ENCODE measurements around the gene HIPK4. TPM values are rescaled to one million over a fixed set of nuclear protein-coding genes. Genes with fewer than 3 reads are reported as not detected.

The HIPK4 gene
- total and polyA plus RNA-seq, 4 donors, result 0.02 to 0.17 TPM; not detected in 2

DNA sequence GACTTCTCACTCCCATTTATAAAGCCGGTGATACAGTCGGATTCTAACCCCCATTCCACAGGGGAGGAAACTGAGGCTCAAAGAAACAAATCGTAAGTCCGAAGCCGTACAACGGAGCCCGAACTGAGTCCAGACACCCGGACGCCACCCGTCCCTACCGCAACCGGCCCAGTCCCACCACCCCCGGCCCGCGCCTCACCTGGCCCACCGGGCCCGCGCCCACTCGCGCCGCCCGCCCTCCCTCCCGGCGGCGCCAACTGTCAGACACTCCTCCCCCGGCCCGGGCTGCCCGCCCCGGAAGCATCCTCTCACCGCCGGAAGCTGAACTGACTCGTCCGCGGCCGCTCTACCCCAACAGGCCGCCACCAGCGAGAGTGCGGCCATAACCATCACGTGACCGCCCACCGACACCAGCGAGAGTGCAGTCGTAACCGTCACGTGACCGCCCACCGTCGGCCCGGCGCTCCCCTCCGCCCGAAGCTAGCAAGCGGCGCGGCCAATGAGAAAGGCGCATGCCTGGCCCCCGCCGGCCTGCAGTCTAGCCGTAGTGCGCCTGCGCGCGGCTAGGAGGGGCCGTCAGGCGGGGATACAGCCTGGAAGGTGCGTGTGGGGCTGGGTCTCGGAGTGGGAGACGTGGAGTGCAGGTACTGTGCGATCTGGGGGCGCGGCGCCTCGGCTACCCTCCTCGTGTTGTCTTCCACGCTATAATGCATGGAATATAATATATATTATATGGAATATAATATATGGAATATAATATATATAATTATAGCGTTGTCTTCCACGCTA is 41.7 kb downstream of the HIPK4 start, which contains the start of the genes C19orf47 and PLD3 (continued):
- TF ChIP-seq GABPA (IDR thresholded peaks at IDR 0.05 in 1 of 2, conservative IDR thresholded peaks at IDR 0.05 in 1 of 2) (peak; percentile 79 to 92), HNF4A (conservative IDR thresholded peaks at IDR 0.05) (no peak), RXRA (IDR thresholded peaks at IDR 0.05) (peak; percentile 27 to 31), NR2F2 (IDR thresholded peaks at IDR 0.05) (no peak)

DNA sequence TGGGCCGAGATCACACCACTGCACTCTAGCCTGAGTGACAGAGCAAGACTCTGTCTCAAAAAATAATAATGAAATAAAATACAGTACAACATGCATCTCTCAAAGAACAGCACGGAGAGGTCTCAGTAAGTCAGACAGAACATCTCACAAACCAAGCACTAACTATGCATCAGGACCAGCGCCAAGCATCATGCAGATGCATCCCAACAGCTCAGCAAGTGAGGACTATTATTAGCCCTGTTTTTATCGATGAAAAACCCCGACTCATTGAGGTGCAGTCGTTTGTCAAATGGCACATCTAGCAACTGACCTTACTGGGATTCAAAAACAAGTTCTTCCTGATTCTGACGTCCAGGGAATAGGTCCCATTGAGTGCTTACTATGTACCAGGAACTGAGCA is 45.6 kb downstream of the HIPK4 start:
- peaks cover 0 to 17% (median 13%) of the 10 kb centered on the region in 4 donors for H3K4me1 ChIP-seq (ENCODE audit: control insufficient read depth in 4 of 4, insufficient read depth in 4 of 4, low read length in 3 of 4)
- no peak for DNase-seq (ENCODE audit: low spot score)
- H3K9me3 ChIP-seq (ENCODE audit: control insufficient read depth in 4 of 4, low read length in 3 of 4), result no peaks in the 10 kb centered on the region
- no peak overlapping the region for H3K27ac ChIP-seq (ENCODE audit: low read depth in 1 of 2, low read length in 2 of 2)
- no peaks in the 10 kb centered on the region for H3K27me3 ChIP-seq (ENCODE audit: control insufficient read depth in 4 of 4, insufficient read depth in 4 of 4, low read length in 3 of 4)
- H3K36me3 ChIP-seq (ENCODE audit: control insufficient read depth in 4 of 4, insufficient read depth in 3 of 4, low read depth in 1 of 4, low read length in 3 of 4), result peaks cover 0 to under 1% (median under 1%) of the 10 kb centered on the region in 4 donors
- no peak overlapping the region for H3K9ac ChIP-seq (ENCODE audit: low read depth in 1 of 2, low read length in 2 of 2)
- no peak for TF ChIP-seq FOXA1 (IDR thresholded peaks at IDR 0.05)
- no peak for TF ChIP-seq RXRA (IDR thresholded peaks at IDR 0.05)
- WGBS, result 84% methylated on average over 7 of the region's 7 CpGs
- H3K4me3 ChIP-seq (ENCODE audit: low read depth in 1 of 3, low read length in 3 of 3), result no peak overlapping the region

DNA sequence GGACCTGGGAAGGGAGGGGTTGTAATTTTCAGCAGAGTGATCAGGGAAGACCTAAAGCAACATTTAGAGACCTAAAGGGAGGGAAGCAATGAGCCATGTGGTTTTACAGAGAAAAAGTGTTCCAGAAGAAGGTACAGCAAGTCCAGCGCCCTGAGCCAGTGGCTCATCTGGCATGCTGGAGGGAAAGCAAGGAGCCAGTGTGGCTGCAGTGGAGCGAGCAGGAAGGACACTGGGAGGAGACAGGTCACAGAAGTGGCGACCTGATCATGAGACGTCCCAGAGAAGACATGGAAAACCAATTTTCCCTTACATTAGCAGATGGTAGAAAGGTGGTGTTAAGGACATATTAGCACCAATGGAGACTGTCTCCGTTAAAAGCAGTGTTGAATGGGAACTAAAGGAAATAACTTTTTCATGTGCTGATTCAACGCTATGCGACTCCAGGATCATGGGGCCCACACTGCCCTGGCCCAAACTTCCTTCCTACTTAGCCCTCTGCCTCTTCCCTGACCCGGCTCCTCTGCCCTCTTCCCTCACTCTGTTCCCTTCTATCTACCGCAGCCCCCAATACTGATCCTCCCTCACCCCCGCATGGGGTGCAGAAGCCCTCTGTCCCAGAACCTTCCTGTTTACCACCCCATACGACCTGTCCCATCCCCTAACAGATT is 47.2 kb downstream of the HIPK4 start:
- Histone ChIP-seq H3K9me3 (ENCODE audit: control insufficient read depth in 4 of 4, low read length in 3 of 4) (no peaks in the 10 kb centered on the region), H3K36me3 (ENCODE audit: control insufficient read depth in 4 of 4, insufficient read depth in 3 of 4, low read depth in 1 of 4, low read length in 3 of 4) (peaks cover 0 to 7% (median 2%) of the 10 kb centered on the region in 4 donors), H3K27me3 (ENCODE audit: control insufficient read depth in 4 of 4, insufficient read depth in 4 of 4, low read length in 3 of 4) (no peaks in the 10 kb centered on the region), H3K9ac (ENCODE audit: low read depth in 1 of 2, low read length in 2 of 2) (no peak overlapping the region), H3K27ac (ENCODE audit: low read depth in 1 of 2, low read length in 2 of 2) (no peak overlapping the region), H3K4me1 (ENCODE audit: control insufficient read depth in 4 of 4, insufficient read depth in 4 of 4, low read length in 3 of 4) (peaks cover 0 to 8% (median 7%) of the 10 kb centered on the region in 4 donors), H3K4me3 (ENCODE audit: low read depth in 1 of 3, low read length in 3 of 3) (no peak overlapping the region)
- no peak for TF ChIP-seq RAD21 (IDR thresholded peaks at IDR 0.05)
- no peak for TF ChIP-seq SP1 (IDR thresholded peaks at IDR 0.05)
- TF ChIP-seq, protein P1, sequence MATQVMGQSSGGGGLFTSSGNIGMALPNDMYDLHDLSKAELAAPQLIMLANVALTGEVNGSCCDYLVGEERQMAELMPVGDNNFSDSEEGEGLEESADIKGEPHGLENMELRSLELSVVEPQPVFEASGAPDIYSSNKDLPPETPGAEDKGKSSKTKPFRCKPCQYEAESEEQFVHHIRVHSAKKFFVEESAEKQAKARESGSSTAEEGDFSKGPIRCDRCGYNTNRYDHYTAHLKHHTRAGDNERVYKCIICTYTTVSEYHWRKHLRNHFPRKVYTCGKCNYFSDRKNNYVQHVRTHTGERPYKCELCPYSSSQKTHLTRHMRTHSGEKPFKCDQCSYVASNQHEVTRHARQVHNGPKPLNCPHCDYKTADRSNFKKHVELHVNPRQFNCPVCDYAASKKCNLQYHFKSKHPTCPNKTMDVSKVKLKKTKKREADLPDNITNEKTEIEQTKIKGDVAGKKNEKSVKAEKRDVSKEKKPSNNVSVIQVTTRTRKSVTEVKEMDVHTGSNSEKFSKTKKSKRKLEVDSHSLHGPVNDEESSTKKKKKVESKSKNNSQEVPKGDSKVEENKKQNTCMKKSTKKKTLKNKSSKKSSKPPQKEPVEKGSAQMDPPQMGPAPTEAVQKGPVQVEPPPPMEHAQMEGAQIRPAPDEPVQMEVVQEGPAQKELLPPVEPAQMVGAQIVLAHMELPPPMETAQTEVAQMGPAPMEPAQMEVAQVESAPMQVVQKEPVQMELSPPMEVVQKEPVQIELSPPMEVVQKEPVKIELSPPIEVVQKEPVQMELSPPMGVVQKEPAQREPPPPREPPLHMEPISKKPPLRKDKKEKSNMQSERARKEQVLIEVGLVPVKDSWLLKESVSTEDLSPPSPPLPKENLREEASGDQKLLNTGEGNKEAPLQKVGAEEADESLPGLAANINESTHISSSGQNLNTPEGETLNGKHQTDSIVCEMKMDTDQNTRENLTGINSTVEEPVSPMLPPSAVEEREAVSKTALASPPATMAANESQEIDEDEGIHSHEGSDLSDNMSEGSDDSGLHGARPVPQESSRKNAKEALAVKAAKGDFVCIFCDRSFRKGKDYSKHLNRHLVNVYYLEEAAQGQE (IDR thresholded peaks at IDR 0.05), result no peak
- TF ChIP-seq HNF4A (conservative IDR thresholded peaks at IDR 0.05), result no peak
- TF ChIP-seq HNF4G (IDR thresholded peaks at IDR 0.05), result no peak
- no peak for TF ChIP-seq EGR1 (IDR thresholded peaks at IDR 0.05; ENCODE audit: low read depth in 2 of 2)
- TF ChIP-seq YY1 (IDR thresholded peaks at IDR 0.05), result no peak
- TF ChIP-seq, protein P2, sequence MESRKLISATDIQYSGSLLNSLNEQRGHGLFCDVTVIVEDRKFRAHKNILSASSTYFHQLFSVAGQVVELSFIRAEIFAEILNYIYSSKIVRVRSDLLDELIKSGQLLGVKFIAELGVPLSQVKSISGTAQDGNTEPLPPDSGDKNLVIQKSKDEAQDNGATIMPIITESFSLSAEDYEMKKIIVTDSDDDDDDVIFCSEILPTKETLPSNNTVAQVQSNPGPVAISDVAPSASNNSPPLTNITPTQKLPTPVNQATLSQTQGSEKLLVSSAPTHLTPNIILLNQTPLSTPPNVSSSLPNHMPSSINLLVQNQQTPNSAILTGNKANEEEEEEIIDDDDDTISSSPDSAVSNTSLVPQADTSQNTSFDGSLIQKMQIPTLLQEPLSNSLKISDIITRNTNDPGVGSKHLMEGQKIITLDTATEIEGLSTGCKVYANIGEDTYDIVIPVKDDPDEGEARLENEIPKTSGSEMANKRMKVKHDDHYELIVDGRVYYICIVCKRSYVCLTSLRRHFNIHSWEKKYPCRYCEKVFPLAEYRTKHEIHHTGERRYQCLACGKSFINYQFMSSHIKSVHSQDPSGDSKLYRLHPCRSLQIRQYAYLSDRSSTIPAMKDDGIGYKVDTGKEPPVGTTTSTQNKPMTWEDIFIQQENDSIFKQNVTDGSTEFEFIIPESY (IDR thresholded peaks at IDR 0.05), result no peak
- no peak for TF ChIP-seq FOXA2 (IDR thresholded peaks at IDR 0.05)
- TF ChIP-seq FOXA1 (IDR thresholded peaks at IDR 0.05), result no peak
- no peak for TF ChIP-seq TAF1 (conservative IDR thresholded peaks at IDR 0.05)
- no peak for DNase-seq (ENCODE audit: low spot score)
- 83% methylated on average over 11 of the region's 11 CpGs for WGBS

Measured in liver (tissue), 9 donors.